Gastrocnemius medialis (tissue), 4 donors: ENCODE measurements around the gene PDE8A.

Experiments
- CTCF ChIP-seq, 5 experiments: fragments of 450-650 bp in 3 of 5; fragments of 200-600 bp in 2 of 5; sonication (generic) in 2 of 5; IDR thresholded peaks in 4 of 5; conservative IDR thresholded peaks in 1 of 5; 1 replicate in 4 of 5; 2 replicates in 1 of 5; pipeline ENCODE4 v1.5.1; 2016 to 2019; ENCODE audit warnings: antibody characterized with exemption in 5 of 5, mild to moderate bottlenecking in 3 of 5, moderate library complexity in 3 of 5
- POLR2A ChIP-seq, 2 donors: fragments of 450-650 bp; IDR thresholded peaks; one replicate each; pipeline ENCODE4 v1.6.1; 2017; ENCODE audit warnings: antibody characterized with exemption in 2 of 2, mild to moderate bottlenecking in 2 of 2, moderate library complexity in 2 of 2

- TF ChIP-seq CTCF (IDR thresholded peaks at IDR 0.05 in 4 of 5, conservative IDR thresholded peaks at IDR 0.05 in 1 of 5): no peak
- no peak for TF ChIP-seq POLR2A (IDR thresholded peaks at IDR 0.05)
Measured at GRCh38 chr15:84953726-84954125, 27.9 kb upstream of the PDE8A start.
